Right ventricle myocardium superior (tissue), 1 donor: ENCODE measurements around the gene CTNNA2. TPM values are rescaled to one million over a fixed set of nuclear protein-coding genes. Genes with fewer than 3 reads are reported as not detected.

Source experiments
- ATAC-seq: fragments of 200-7000 bp; cut with Tn5 transposase; one replicate; pipeline ENCODE4 v1.9.1; 2020; ENCODE audit warnings: mild to moderate bottlenecking; ENCODE audit not compliant: poor library complexity
- DNase-seq: peaks from one replicate; pipeline ENCODE4 v3.0.0-alpha.2; 2020
- intact Hi-C: fragments of 100-400 bp; cut with DNase I; formaldehyde crosslinking; loops from one replicate; pipeline ENCODE4 v1.11.2; 2022
- total RNA-seq: library from RNA; stranded (reverse); fragmentation: NEBNext Ultra II Directional; extraction: Animal tissue kit (Norgen Biotek cat#: 25700); gene quantifications from one replicate; pipeline ENCODE4 v1.2.1, GENCODE V29; 2021
- donor health status: DM: no; HTN: yes; CAD: no; lungs with severe emphysema.

Gene CTNNA2
- total RNA-seq, 1 donor from 2014 or later, result not detected

DNA sequence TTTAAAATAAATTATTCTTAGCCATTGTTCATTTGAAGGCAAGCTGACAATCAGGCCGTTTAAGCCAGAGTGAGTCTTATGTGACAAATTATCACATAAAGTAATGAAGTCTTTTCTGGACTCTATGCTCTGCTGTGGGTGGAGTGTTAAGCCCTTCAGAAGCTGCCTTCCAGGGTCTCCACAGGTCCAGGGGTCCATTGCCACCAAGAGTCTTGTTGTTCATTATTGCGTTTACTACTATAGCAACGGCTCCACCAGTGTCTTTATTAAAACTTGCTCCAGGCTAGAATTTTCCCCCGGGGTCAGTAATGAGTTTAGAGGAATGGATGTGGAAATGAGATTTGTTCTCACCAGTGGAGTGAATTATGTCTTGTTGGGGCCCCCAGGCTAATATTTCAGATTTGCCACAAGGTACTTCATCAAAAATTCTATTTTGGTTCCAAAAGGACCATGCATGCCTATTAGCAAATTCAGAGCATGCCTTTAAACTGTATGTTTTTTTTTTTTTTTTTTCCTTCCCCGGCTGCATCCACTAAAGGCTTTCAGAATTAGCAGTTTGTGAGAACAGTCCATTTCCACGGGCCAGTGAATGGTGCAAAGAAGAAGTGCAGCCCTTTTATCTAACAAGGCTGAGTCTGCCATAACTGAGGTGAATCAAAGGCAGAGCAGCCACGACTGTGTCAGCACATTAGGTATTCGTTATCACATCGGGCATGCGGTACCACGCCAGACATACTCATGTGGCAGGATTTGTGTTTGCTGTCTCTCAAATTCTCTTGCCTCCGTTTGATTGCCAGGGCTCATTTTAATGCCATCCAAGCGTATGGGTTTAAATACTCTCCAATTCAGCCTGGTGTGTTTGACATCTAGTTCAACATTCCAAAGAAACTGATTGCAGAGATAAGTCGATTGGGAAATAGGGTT lies 817.9 kb downstream of the CTNNA2 start:
- DNase-seq (no peak), ATAC-seq (no peak)
- intact Hi-C loops, result no loop called here

DNA sequence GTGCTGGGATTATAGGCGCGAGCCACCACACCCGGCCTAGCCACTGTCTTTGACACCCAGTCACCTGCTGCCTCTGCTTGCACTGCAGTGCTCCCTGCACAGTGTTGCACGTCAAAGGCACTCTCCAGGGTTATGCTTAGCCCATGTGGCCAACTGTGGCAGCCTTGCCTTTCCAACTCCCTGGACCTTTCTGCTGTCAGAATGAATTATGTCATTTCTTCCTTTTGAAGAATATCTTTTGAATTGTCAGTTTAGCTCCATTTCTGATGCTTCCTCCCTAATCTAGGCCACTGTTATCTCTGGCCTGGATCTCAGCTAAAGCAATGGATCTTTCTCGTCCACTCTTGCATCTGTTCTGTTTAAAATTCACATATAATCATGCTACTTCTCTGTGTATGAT lies 821.0 kb downstream of the CTNNA2 start:
- no peak for ATAC-seq
- intact Hi-C loops, result no loop called here

DNA sequence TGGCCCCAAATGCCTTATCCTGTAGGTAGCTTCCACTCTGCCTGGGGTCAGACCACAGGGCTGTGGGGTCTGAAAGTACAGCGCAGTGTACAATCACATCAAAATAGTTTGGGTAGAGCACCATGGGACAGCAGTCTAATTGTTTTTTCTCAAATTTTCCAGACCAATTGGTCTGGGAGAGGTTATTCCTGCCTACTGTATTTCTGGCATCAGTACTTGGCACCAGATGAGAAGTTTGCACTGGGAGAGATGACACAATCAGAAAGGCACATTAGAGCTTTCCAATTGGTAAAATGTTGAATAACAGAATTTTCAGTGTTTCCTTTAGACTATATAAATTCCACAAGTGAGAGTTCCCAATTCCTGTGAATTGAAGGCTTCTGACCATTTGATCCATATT lies 822.6 kb downstream of the CTNNA2 start:
- no peak for ATAC-seq
- intact Hi-C loops, result no loop called here
- DNase-seq, result no peak

More for the DNA sequence above, 821.0 kb downstream of the CTNNA2 start:
- DNase-seq, result no peak

DNA sequence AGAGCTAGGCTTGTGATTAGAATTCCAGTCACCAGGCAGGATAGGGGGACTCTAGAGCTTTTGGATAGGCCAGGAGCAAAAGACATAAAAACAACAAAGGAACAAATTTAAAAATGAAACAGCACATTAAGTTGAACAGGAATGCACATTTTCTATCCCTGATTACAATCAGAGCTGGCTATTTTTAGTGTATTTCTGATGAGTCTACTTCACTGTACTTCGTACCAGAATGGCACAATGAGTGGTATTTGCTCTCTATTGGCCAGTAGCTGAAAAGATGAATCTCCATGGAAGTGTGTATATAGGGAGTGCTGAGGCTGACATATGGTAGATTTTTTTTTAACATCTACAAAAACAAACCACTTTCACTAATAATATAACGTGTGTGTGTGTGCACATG lies 825.9 kb downstream of the CTNNA2 start:
- ATAC-seq (no peak), DNase-seq (no peak)
- intact Hi-C loops, result no loop called here

DNA sequence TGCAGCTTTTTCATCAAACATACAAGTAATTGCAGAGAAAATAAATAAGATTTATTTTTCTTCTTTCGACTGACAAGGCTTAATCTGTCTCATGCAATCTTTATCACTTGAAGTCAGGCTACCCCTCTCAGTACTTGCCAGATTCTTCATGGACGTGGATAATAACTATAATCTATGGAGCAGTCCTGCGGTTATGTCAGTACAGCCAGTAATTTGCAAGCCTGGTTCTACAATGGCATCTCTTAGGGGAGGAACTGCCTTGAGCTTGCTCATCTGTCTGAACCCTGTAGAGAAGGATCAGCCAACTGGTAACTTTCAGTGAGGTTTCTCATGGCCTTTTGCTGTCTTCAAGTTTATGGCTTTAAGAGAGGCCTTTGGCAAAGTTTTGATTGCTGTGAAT lies 827.2 kb downstream of the CTNNA2 start:
- intact Hi-C loops, result no loop called here
- ATAC-seq, result no peak

DNA sequence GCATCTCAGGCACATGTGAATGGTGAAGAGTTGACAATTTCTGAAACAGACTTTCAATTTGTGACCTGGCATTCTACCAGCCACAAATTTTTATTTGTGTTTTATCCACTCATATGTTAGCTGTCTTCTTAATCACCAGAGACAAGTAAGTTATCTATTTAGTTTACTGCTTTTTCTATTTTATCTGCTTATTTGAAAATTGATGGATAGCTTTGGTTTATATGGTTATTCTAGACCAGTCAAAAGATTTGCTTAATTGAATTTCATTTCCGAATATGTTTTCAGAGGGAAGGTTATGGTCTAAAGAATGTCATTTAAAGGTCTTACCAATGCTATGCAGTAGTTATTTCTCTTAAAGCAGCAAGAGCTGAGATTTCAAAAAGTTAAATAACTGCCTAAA lies 835.2 kb downstream of the CTNNA2 start:
- intact Hi-C loops, result no loop called here
- ATAC-seq, result no peak
- DNase-seq, result no peak

More for the DNA sequence above, 827.2 kb downstream of the CTNNA2 start:
- no peak for DNase-seq

DNA sequence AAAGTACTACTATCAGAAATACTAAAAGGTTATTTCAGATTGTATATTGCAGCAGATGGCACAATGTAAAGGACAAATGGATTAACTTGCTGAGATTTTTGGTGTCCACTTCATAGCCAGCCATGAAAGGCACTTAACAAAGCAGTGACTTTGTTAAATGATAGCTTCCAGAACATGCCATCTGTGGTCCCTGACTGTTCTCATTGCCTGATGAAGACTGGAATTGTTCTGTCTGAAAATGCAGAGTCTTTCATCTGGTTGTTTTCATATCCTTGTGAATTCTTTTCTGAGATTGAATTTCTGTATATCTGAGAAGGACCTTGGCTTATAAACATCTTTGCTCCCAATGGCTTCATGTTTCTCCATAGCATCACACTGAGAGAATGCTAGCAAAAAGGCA lies 836.1 kb downstream of the CTNNA2 start:
- ATAC-seq, result no peak
- no peak for DNase-seq
- intact Hi-C loops, result no loop called here

DNA sequence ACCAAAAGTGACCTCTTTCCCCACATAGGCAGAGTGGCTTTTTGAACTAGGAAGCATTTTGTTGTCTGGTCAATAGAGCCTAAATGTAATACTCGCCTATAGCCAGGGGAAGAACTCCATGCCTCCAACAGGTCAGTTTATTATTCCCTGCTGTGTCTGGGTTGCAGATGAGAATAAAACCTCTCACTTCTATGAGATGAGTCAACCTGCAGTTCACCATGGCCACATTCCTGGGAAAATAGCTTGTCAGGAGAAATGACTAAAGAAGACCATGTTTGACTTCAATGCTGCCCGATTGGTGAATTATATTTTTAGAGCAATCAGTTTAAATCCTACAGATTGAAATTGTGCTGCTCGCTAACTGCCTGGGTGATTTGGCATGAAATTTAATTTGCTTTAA lies 838.4 kb downstream of the CTNNA2 start:
- no peak for ATAC-seq
- intact Hi-C loops, result no loop called here

DNA sequence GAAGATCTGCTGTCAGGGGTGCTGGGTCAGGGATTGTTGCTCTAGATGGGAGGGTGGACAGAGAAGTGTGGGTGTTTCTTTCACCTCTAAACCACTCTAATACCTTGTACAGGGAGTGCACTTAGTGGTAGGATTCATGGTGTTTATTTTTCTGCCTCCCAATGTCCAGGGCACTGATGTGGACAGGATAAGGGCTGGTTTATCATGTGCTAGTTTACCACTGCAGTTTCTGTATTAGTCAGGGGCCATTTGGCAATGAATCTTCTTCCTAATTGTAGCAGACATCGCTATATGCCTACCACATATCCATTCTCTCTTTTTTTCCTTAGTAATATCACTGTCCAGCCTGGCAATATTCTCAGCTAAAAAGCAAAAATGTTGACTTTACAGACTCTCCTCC lies 842.0 kb downstream of the CTNNA2 start:
- no peak for ATAC-seq
- intact Hi-C loops, result no loop called here

More for the DNA sequence above, 838.4 kb downstream of the CTNNA2 start:
- DNase-seq, result no peak

DNA sequence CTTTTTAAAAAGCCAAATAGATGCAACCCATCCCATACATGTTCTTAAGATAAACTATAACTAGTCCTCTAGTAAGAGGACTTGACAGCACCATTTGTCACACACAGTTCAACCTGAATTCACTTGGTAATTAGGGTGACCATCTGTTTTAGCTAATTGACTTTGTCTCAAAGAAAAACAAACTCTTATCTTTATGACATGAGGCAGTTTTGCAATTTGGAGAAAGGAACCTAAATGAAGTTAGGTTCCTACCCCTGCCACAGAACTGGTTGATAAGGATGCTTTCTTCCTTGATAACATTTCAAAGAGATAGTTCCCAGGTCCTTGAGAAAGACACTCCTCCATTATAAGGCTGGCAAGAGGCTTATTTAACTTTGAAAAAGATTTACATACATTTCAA lies 849.1 kb downstream of the CTNNA2 start:
- intact Hi-C loops, result no loop called here
- ATAC-seq, result no peak
- DNase-seq, result no peak

More for the DNA sequence above, 842.0 kb downstream of the CTNNA2 start:
- DNase-seq, result no peak

DNA sequence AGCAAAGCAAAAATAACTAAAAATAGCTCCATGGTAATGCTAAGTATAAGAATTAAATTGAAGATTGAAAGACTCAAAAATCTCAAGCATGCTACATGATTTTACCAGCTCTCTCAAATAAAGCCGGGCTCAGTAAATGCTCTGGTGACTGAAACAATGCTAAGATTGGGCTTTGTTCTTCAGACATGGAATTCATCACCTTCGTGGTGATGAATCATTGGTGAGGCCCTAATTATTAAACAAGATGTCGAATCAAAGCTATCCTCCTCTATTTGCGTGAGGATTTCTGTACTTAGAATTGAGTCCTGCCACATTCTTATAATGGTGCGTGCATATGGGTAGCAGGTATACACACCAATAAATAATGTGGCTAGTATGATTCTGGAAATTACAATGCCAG lies 850.5 kb downstream of the CTNNA2 start:
- ATAC-seq (no peak), DNase-seq (no peak)
- intact Hi-C loops, result no loop called here

DNA sequence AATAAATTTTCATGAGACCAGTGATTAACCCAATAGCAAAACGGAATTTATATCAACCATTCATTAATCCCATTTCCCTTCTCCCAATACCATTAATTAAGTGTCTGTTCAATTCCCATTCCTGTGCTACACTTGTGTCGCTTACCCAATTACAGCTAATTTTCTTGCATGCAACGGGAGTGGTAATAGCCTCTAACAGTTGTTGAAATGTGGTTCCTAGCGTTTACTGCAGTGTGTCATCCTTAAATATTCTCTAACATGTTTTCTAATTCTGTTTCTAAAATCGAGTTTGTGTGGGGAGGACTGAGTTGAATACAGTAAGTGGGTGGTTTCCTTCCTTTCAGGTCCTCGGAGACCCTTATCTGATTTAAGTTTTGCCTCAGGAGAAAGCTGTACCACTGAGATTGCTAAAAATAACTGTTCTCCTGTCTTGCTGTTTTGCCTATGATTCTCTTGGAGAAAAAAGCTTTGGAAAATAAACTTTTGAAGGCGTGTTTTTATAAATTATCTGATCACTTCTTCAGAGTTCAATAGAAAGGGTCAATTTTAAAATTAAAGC lies 851.0 kb downstream of the CTNNA2 start:
- ATAC-seq, result no peak
- DNase-seq, result no peak
- intact Hi-C loops, result no loop called here

DNA sequence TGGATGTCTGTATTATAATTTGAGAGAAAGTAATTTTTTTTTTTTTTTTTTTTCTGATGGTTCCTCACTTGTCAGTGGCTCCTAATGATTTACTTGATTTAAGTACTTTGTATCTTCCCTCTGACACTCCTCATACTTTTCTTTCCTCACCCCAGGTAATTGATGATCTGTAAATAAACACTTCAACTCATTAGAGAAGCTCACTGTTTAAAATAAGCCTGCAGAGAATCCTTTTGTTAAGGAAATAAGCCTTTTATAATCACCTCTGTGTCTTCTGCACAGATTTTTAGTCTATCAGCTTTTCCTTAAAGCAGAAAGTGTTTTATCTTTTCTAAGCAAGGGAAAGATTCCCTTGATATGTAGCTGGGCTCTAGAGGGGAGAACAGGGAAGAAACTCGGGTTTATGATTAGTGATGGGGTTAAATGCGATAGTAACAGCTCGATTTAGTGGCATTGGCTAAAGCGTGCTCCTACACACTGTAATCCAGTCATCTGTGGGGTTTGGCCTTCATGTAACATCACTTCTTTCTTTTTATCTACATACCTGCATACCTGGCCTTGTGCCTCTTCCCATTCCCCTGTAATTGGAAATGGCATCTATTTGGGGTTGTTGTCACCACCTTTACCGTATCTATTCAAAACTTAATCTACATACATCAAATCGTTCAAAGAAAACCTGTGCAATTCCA lies 851.8 kb downstream of the CTNNA2 start:
- DNase-seq (no peak), ATAC-seq (no peak)
- intact Hi-C loops, result no loop called here

DNA sequence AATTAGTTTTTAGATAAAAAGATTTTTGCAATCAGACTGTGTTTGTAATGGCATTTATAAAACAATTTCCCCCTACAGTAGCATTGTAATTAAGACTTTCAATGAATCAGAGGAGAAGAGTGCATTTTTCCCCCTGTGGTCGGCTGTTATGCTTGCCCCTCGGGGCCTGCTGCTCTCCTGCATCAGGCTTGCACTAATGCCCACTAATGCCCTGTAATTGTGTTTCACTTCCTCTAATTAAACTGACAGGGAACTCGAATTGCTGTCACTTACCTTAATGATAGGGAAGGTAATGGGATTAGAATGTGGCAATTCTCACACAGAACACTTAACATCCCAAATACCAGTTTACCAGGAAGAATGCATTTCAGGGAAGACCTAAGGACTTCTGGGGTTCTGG lies 852.9 kb downstream of the CTNNA2 start:
- no peak for ATAC-seq
- intact Hi-C loops, result no loop called here
- DNase-seq, result no peak

DNA sequence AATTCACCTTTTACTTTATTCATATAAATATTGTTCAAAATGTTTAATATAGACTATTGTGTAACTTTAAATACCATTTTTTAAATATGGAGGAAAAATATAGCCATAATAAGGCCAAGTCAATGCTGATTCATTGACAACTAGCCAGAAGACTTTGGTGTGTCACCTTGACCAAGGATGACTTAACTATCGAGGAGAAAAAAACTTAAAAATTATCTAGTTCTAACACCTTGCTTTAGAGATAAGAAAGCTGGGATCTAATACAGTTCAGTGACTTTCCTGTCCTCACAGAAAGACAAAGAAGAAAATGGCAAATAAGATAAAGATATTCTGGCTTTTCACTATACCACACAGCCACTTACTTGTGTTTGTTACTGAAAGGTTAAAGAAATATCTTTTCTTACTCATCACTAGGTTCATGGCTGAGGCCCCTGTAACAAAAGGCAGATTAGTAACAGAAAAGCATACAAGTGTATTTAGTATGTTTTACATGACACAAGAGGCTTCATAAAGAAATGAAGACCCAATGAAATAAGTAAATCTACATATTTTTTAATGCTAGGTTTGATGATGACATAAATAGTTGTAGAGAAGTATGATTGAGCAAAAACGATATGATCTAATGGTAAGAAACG lies 857.6 kb downstream of the CTNNA2 start:
- ATAC-seq (no peak), DNase-seq (no peak)
- intact Hi-C loops, result no loop called here

DNA sequence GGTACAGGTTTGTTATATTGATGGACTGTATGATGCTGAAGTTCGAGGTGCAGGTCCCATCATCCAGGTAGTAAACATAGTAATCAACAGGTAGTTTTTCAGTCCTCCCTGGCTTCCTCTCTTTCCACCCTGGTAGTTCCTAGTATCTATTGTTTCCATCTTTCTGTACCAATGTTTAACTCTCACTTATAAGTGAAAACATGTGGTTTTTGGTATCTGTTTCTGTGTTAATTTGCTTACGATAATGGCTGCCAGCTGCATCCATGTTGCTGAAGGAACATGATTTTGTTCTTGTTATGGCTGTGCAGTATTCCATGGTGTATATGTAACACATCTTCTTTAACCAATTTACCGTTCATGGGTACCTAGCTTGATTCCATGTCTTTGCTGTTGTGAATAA lies 861.3 kb downstream of the CTNNA2 start:
- DNase-seq (no peak), ATAC-seq (no peak)
- intact Hi-C loops, result no loop called here

DNA sequence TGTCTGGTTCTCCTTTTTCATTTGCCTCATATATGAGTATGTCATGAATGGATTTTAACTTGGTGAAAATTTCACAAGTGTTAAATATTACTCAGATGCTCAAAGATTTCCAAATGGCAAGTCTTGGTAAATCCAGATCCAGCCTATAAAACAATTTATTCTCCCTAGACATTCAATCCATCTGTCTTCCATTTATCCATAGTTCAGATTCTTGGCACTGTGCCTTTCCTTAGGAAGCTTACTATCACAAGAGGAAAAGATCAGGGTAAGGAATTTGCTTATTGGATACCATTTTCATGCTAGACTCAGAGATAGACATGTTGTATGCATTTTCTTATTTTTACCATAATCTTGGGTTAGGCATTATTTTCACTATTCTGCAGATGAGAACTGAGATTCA lies 864.2 kb downstream of the CTNNA2 start:
- DNase-seq (no peak), ATAC-seq (no peak)
- intact Hi-C loops, result no loop called here

DNA sequence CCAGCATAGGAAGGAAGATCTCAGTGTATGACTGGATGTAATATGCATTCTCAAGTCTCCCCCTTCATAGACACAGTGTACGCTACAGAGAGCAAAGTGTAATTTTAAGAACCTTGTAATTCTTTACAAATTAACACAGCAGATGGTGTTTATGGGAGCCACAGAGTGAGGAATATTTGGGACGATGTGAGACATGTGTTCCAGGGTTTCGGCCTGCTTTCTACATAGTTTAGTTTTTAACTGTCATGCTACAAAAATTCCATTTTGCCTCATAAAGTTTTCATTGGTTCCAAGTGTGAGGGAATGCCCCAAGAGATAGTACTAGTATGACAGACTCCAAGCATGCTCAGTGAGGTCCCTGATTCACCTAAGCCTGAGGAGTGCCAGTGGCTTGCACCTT lies 867.9 kb downstream of the CTNNA2 start:
- ATAC-seq (no peak), DNase-seq (no peak)
- intact Hi-C loops, result no loop called here

DNA sequence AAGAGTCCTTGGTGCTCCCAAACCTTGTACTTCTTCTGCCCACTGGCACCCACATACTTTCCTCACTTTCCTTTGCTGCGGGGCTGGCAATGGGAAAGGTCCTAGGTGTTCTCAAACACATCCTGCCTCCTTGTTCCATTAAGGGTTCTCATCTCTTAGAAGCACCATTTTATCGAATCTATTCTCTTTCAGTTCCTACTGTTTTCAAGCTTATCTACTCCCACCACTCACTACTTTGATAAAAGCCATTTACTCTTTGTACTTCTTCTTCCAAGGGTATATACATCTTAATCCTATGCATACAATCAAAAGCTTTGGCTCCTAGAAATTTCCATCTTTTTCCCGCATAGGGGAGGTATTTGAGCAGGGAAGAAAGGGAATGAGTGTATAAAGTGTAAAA lies 868.8 kb downstream of the CTNNA2 start:
- intact Hi-C loops, result no loop called here
- DNase-seq (no peak), ATAC-seq (no peak)
